HepG2 (cell line): ENCODE data around the gene AMPD2. TPM values are rescaled to one million over a fixed set of nuclear protein-coding genes. Genes with fewer than 3 reads are reported as not detected.

Experiments used
- CCDC6 ChIP-seq: sonication (generic); formaldehyde crosslinking; IDR thresholded peaks from 2 replicates; pipeline ENCODE4 v1.8.1; 2022; ENCODE audit warnings: mild to moderate bottlenecking, missing genetic modification reagents, moderate library complexity
- EED ChIP-seq: sonication (generic); formaldehyde crosslinking; IDR thresholded peaks from 2 replicates; pipeline ENCODE4 v1.5.0; 2020; ENCODE audit warnings: mild to moderate bottlenecking, missing genetic modification reagents
- HIVEP1 ChIP-seq: sonication (generic); formaldehyde crosslinking; IDR thresholded peaks from 2 replicates; pipeline ENCODE4 v1.4.0; 2020; ENCODE audit warnings: mild to moderate bottlenecking, missing genetic modification reagents
- KDM2A ChIP-seq: sonication (generic); formaldehyde crosslinking; IDR thresholded peaks from 2 replicates; pipeline ENCODE4 v1.4.0; 2020; ENCODE audit warnings: low read depth, missing genetic modification reagents, borderline replicate concordance
- MEF2D ChIP-seq: sonication (generic); formaldehyde crosslinking; IDR thresholded peaks from 2 replicates; pipeline ENCODE4 v1.5.1; 2020; ENCODE audit warnings: mild to moderate bottlenecking, missing genetic modification reagents
- NCOA5 ChIP-seq: sonication (generic); formaldehyde crosslinking; IDR thresholded peaks from 2 replicates; pipeline ENCODE4 v1.4.0; 2020; ENCODE audit warnings: missing genetic modification reagents
- NR2C2 ChIP-seq: sonication (generic); formaldehyde crosslinking; IDR thresholded peaks from 2 replicates; pipeline ENCODE4 v1.4.0; 2020; ENCODE audit warnings: missing genetic modification reagents, mild to moderate bottlenecking, moderate library complexity, borderline replicate concordance
- PAF1 ChIP-seq: IDR thresholded peaks from 2 replicates; pipeline ENCODE4 v1.6.1; 2016; ENCODE audit warnings: missing genetic modification reagents, missing compliant biosample characterization
- SAFB2 ChIP-seq: sonication (generic); formaldehyde crosslinking; IDR thresholded peaks from 2 replicates; pipeline ENCODE4 v1.5.1; 2020; ENCODE audit warnings: missing genetic modification reagents, low read depth, mild to moderate bottlenecking, borderline replicate concordance
- ZMYM4 ChIP-seq: sonication (generic); formaldehyde crosslinking; IDR thresholded peaks from 2 replicates; pipeline ENCODE4 v1.8.1; 2023; ENCODE audit warnings: mild to moderate bottlenecking, missing genetic modification reagents
- ZNF124 ChIP-seq: sonication (generic); formaldehyde crosslinking; IDR thresholded peaks from 2 replicates; pipeline ENCODE4 v1.4.0; 2020; ENCODE audit warnings: missing genetic modification reagents
- ZNF3 ChIP-seq: IDR thresholded peaks from 2 replicates; pipeline ENCODE4 v1.7.0; 2017; ENCODE audit warnings: inconsistent platforms
- ZNF354B ChIP-seq: sonication (generic); formaldehyde crosslinking; IDR thresholded peaks from 2 replicates; pipeline ENCODE4 v1.8.0; 2022; ENCODE audit warnings: mild to moderate bottlenecking, missing genetic modification reagents
- ZNF431 ChIP-seq: sonication (generic); formaldehyde crosslinking; IDR thresholded peaks from 2 replicates; pipeline ENCODE4 v1.9.0; 2022; ENCODE audit warnings: missing genetic modification reagents, low read depth, mild to moderate bottlenecking, borderline replicate concordance
- ZNF441 ChIP-seq: sonication (generic); formaldehyde crosslinking; IDR thresholded peaks from 2 replicates; pipeline ENCODE4 v1.7.0; 2021; ENCODE audit warnings: missing genetic modification reagents, borderline replicate concordance
- polyA plus RNA-seq, 8 experiments: library from polyadenylated mRNA; depleted of rRNA in 3 of 8; stranded (reverse) in 7 of 8; unstranded in 1 of 8; fragments of >200 nt; fragmentation: Illumina TruSeq in 4 of 8; extraction: Trizol in 4 of 8; gene quantifications; 2 replicates each; pipeline versions ENCODE4 v1.2.1 to v1.2.3, GENCODE V29; 2011 to 2016; ENCODE audit warnings: low read depth in 4 of 8, missing spikeins in 1 of 8, mixed read lengths in 1 of 8; ENCODE audit not compliant: insufficient read depth in 1 of 8
- total RNA-seq, 5 experiments: library from RNA; depleted of rRNA; stranded (reverse); fragments of >200 nt; fragmentation: Illumina TruSeq; extraction: Trizol; gene quantifications; 2 replicates each; pipeline ENCODE4 v1.2.3, GENCODE V29; 2016; ENCODE audit warnings: low read depth in 1 of 5
- TF ChIP-seq, protein P1 (sequence below): IDR thresholded peaks from 2 replicates; pipeline ENCODE4 v1.6.1; 2016; ENCODE audit warnings: mild to moderate bottlenecking
- TF ChIP-seq, protein P2 (sequence below), 2 experiments: sonication (generic) in 1 of 2; formaldehyde crosslinking in 1 of 2; IDR thresholded peaks; 2 replicates each; pipeline versions ENCODE4 v1.4.0 to v1.6.1; 2018 to 2020; ENCODE audit warnings: missing genetic modification reagents in 2 of 2, borderline replicate concordance in 1 of 2, low read depth in 1 of 2, mild to moderate bottlenecking in 1 of 2, missing biosample characterization in 1 of 2
- TF ChIP-seq, protein P3 (sequence below): sonication (generic); formaldehyde crosslinking; IDR thresholded peaks from 2 replicates; pipeline ENCODE4 v1.8.0; 2022; ENCODE audit warnings: mild to moderate bottlenecking, missing genetic modification reagents, moderate library complexity
- TF ChIP-seq, protein P4 (sequence below): IDR thresholded peaks from 2 replicates; pipeline ENCODE4 v1.6.1; 2016
- TF ChIP-seq, protein P5 (sequence below): IDR thresholded peaks from 2 replicates; pipeline ENCODE4 v1.6.1; 2016; ENCODE audit warnings: mild to moderate bottlenecking, missing biosample characterization, missing genetic modification reagents
- TF ChIP-seq, protein P6 (sequence below): sonication (generic); formaldehyde crosslinking; IDR thresholded peaks from 2 replicates; pipeline ENCODE4 v1.4.0; 2020; ENCODE audit warnings: missing genetic modification reagents

AMPD2 gene
- total and polyA plus RNA-seq, 2 of the 13 experiments (the other 11 are each of a cell fraction or from before 2014, with no cell fraction given): 62.3 to 82.0 TPM

DNA sequence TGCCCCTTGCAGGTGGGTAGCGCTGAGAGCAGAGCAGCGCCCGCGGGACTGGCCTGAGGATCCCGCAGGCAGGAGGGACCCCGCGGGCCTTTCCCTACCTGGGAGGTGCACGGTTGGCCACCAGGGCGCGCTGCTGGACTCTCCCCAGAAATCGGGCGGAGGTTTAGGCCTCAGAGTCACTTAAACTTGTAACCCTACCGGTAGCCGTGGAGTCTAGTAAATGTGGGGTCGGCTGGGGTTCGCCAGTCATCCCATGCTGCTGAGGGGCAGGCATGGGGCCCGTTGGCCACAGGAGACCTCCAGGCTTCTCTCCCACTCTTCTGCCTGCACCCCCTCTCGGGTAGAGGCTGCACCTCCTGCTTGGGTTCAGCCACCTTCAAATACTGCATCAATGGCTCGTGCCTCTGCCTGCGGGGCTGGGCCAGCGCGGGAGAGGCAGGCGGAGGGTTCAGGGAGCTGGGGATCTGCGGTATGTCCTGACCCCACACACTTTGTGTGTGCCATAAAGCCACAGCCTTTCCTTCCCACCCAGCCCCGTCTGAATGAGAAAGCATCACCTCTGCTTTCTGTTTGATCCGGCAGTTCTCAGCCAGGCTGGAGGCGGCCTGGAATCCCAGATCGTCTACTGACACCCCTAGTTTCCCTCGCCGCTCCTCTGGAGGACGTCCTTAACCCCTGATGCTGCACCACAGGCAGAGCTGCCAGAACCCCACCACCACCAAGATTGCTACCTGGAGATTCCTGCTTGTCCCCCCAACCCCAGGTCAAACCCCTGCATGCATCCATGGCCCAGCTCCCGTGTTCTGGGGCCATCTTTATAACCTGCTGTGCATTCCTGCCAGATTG is 24.0 kb downstream of the AMPD2 start (continued):
- TF ChIP-seq, protein P1, sequence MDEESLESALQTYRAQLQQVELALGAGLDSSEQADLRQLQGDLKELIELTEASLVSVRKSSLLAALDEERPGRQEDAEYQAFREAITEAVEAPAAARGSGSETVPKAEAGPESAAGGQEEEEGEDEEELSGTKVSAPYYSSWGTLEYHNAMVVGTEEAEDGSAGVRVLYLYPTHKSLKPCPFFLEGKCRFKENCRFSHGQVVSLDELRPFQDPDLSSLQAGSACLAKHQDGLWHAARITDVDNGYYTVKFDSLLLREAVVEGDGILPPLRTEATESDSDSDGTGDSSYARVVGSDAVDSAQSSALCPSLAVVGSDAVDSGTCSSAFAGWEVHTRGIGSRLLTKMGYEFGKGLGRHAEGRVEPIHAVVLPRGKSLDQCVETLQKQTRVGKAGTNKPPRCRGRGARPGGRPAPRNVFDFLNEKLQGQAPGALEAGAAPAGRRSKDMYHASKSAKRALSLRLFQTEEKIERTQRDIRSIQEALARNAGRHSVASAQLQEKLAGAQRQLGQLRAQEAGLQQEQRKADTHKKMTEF (CRISPR knock-in tag): no peak
- TF ChIP-seq, protein P2, sequence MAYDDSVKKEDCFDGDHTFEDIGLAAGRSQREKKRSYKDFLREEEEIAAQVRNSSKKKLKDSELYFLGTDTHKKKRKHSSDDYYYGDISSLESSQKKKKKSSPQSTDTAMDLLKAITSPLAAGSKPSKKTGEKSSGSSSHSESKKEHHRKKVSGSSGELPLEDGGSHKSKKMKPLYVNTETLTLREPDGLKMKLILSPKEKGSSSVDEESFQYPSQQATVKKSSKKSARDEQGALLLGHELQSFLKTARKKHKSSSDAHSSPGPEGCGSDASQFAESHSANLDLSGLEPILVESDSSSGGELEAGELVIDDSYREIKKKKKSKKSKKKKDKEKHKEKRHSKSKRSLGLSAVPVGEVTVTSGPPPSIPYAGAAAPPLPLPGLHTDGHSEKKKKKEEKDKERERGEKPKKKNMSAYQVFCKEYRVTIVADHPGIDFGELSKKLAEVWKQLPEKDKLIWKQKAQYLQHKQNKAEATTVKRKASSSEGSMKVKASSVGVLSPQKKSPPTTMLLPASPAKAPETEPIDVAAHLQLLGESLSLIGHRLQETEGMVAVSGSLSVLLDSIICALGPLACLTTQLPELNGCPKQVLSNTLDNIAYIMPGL (CRISPR knock-in tag; IDR thresholded peaks at IDR 0.05; ENCODE audit: borderline replicate concordance in 1 of 2, low read depth in 1 of 2): peak in 1 of 2 experiments; percentile 75; a peak in 3 of 4 replicates
- no peak for TF ChIP-seq CCDC6 (CRISPR knock-in tag)
- no peak for TF ChIP-seq ZNF3 (CRISPR knock-in tag)
- no peak for TF ChIP-seq NCOA5
- TF ChIP-seq KDM2A (CRISPR knock-in tag): peak; percentile 65
- TF ChIP-seq ZNF354B (CRISPR knock-in tag): no peak
- TF ChIP-seq SAFB2 (CRISPR knock-in tag): no peak
- TF ChIP-seq PAF1 (CRISPR knock-in tag): no peak
- no peak for TF ChIP-seq ZNF431 (CRISPR knock-in tag)
- no peak for TF ChIP-seq MEF2D (CRISPR knock-in tag)
- TF ChIP-seq, protein P3, sequence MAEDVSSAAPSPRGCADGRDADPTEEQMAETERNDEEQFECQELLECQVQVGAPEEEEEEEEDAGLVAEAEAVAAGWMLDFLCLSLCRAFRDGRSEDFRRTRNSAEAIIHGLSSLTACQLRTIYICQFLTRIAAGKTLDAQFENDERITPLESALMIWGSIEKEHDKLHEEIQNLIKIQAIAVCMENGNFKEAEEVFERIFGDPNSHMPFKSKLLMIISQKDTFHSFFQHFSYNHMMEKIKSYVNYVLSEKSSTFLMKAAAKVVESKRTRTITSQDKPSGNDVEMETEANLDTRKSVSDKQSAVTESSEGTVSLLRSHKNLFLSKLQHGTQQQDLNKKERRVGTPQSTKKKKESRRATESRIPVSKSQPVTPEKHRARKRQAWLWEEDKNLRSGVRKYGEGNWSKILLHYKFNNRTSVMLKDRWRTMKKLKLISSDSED: no peak
- 0 out of 2 replicates have a peak, but pooled peaks have one; percentile 36 for TF ChIP-seq HIVEP1 (CRISPR knock-in tag)
- TF ChIP-seq, protein P4, sequence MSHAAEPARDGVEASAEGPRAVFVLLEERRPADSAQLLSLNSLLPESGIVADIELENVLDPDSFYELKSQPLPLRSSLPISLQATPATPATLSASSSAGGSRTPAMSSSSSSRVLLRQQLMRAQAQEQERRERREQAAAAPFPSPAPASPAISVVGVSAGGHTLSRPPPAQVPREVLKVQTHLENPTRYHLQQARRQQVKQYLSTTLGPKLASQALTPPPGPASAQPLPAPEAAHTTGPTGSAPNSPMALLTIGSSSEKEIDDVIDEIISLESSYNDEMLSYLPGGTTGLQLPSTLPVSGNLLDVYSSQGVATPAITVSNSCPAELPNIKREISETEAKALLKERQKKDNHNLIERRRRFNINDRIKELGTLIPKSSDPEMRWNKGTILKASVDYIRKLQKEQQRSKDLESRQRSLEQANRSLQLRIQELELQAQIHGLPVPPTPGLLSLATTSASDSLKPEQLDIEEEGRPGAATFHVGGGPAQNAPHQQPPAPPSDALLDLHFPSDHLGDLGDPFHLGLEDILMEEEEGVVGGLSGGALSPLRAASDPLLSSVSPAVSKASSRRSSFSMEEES: 0 out of 2 replicates have a peak, but pooled peaks have one; percentile 24
- TF ChIP-seq EED: no peak
- TF ChIP-seq, protein P5, sequence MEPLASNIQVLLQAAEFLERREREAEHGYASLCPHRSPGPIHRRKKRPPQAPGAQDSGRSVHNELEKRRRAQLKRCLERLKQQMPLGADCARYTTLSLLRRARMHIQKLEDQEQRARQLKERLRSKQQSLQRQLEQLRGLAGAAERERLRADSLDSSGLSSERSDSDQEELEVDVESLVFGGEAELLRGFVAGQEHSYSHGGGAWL: no peak
- TF ChIP-seq ZMYM4: 0 out of 2 replicates have a peak, but pooled peaks have one; percentile 44
- TF ChIP-seq NR2C2: no peak
- no peak for TF ChIP-seq ZNF124 (CRISPR knock-in tag)
- TF ChIP-seq ZNF441 (CRISPR knock-in tag): no peak
- TF ChIP-seq, protein P6, sequence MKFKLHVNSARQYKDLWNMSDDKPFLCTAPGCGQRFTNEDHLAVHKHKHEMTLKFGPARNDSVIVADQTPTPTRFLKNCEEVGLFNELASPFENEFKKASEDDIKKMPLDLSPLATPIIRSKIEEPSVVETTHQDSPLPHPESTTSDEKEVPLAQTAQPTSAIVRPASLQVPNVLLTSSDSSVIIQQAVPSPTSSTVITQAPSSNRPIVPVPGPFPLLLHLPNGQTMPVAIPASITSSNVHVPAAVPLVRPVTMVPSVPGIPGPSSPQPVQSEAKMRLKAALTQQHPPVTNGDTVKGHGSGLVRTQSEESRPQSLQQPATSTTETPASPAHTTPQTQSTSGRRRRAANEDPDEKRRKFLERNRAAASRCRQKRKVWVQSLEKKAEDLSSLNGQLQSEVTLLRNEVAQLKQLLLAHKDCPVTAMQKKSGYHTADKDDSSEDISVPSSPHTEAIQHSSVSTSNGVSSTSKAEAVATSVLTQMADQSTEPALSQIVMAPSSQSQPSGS (CRISPR knock-in tag): no peak
